Measurements from ENCODE around the gene AMBRA1.

The AMBRA1 gene

DNA sequence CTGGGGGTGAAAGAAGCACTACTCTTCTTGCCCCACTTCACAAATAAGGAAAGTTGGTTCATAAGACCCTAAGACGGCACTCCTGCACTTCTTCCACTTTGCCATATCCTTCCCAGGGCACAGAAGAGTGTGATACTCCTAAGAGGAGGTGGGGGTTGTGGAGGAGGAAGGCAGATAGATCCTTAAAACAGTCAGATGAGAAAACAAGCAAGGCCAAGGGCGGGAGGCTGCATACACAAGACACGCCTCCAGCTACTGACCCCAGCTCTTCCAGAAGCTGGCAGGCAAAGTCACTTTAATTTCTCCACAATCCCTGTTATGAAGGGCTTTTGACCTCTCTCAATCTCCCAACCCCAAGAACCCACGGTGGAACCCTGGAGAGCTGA, 200.6 kb downstream of the AMBRA1 start:
- Histone ChIP-seq H3K27ac (ENCODE audit: low read length) (no peak overlapping the region), H3K9me3 (ENCODE audit: insufficient read depth, low read depth, low read length) (no peaks in the 10 kb centered on the region; the same call in 1 of the 2 replicates), H3K4me1 (ENCODE audit: insufficient read depth, low read length) (peaks cover 9% of the 10 kb centered on the region; the same call in 1 of the 2 replicates), H3K27me3 (ENCODE audit: insufficient read depth, low read length) (peaks cover 57% of the 10 kb centered on the region), H3K4me3 (ENCODE audit: low read length) (peak overlapping the region; percentile 74), H3K9ac (ENCODE audit: low read depth, low read length) (no peak overlapping the region), H3K36me3 (ENCODE audit: insufficient read depth, low read depth, low read length) (peaks cover 16% of the 10 kb centered on the region)

DNA sequence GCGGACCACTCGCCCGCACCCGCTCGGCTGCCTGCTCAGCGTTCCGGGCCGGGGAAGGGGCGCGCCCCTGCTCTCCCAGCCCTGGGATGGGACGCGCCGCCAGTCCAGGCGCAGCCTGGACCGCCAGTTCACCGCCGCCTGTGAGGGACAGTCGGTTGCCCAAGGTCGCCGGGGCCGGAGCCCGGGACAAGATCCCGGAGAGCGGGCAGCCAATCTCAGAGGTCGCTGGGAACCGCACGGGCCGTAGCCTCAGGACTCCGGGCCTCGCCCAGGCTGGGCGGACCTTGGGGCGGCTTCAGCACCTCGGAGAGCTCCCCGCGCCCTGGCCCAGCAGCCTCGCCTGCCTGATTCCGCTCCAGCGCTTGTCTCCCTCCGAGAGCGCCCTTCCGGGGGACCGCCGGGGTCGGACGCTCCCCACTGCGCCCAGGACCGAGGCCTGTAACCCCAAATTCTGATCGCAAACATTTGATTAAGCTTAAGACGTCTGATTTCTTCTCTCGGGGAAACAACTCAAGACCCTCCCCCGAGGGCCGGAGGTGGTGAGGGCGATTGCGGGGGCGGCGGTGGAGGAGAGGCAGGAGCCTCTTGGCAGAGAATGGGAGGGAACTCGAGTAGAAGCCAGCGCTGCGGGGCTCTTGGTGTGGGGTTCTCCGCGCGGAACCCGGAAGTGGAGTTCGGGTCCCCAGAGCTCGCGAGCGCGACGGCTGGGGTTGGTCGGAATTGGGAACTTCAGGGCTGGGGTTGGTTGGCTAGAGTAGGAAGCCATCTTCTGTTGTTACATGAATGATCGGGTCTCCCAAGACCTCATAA, 201.2 kb downstream of the AMBRA1 start:
- Histone ChIP-seq H3K36me3 (ENCODE audit: insufficient read depth, low read depth, low read length) (peaks cover 12% of the 10 kb centered on the region), H3K9ac (ENCODE audit: low read depth, low read length) (no peak overlapping the region), H3K9me3 (ENCODE audit: insufficient read depth, low read depth, low read length) (no peaks in the 10 kb centered on the region; the same call in 1 of the 2 replicates), H3K4me3 (ENCODE audit: low read length) (peak overlapping the region; percentile 74), H3K27ac (ENCODE audit: low read length) (no peak overlapping the region), H3K4me1 (ENCODE audit: insufficient read depth, low read length) (peaks cover 9% of the 10 kb centered on the region; the same call in 1 of the 2 replicates), H3K27me3 (ENCODE audit: insufficient read depth, low read length) (peaks cover 63% of the 10 kb centered on the region)

DNA sequence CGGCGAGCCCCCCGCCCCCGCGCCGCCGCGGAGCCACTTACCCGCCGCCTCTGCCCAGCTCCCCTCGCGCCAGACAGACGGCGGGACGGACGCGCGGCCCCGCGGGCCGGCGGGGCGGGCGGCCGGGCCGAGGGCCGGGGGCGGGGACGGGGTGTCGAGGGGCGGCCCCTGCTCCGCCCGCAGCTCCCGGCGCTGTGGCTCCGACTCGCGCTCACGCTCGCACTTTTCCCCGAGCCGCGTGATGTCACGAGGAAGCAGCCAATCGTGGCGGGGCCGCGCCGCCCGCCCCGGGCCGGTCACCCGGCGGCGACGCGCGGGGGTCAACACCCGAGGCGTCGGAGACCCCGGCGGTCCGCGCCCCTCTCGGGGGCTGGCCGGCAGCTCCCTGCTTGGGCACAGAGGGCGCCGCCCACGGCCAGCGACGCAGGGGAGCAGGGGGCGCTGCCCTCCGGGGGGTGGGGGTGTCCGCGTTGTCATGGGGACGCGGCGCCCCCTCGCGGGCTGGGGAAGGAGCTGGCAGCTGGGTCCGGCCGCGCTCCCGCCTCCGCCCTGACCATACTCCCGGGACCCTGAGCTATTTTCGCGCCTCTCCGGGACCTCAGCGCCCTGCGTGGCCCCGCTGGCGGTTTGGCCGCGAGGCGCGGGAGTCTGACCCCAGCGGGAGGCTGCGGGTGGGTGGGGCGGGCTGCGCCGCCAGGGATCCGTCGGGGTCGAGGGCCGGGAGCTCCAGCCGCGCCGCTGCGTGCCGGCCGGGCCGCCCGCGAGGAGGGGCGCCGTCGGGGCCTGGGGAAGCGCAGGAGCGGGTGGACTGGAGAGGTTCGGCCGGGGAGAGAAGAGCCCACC, 202.0 kb downstream of the AMBRA1 start, which contains the start of gene CHRM4:
Gene CHRM4 (minus strand): TSS at position 199 of the 843 bp plus-strand sequence. CDS start 5,219 bp downstream, outside the sequence.
- Histone ChIP-seq H3K27ac (ENCODE audit: low read length) (no peak within 1 kb of the TSS), H3K36me3 (ENCODE audit: insufficient read depth, low read depth, low read length) (peaks cover 4% of the 10 kb centered on the region; the same call in 1 of the 2 replicates), H3K27me3 (ENCODE audit: insufficient read depth, low read length) (peaks cover 71% of the 10 kb centered on the region), H3K4me1 (ENCODE audit: insufficient read depth, low read length) (peaks cover 9% of the 10 kb centered on the region; the same call in 1 of the 2 replicates), H3K4me3 (ENCODE audit: low read length) (peak within 1 kb of the TSS; percentile 74; the same call in 1 of the 2 replicates), H3K9me3 (ENCODE audit: insufficient read depth, low read depth, low read length) (no peaks in the 10 kb centered on the region; the same call in 1 of the 2 replicates), H3K9ac (ENCODE audit: low read depth, low read length) (no peak within 1 kb of the TSS)

DNA sequence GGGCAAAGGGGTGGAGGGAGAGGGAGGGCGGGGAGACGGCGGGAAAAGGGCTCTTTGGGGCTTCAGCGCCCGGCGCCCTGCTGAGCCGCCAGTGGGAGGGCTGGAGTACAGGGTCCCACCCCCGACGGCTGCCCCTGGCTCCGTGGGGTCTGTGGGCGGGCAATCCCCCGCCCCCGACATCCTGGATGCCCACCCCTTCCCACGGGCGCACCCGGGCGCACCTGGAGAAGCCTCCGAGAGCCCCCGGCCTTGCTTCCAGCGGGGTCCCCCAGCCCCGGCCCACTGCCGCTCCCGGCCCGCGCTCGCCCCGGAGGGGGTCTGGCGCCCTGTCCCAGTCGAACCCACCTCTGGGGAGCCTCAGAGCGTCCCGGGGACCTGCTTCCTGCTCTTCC, 202.6 kb downstream of the AMBRA1 start:
- Histone ChIP-seq H3K9me3 (ENCODE audit: insufficient read depth, low read depth, low read length) (no peaks in the 10 kb centered on the region; the same call in 1 of the 2 replicates), H3K27me3 (ENCODE audit: insufficient read depth, low read length) (peaks cover 77% of the 10 kb centered on the region), H3K4me3 (ENCODE audit: low read length) (peak overlapping the region; percentile 47; the same call in 1 of the 2 replicates), H3K36me3 (ENCODE audit: insufficient read depth, low read depth, low read length) (no peaks in the 10 kb centered on the region), H3K4me1 (ENCODE audit: insufficient read depth, low read length) (peaks cover 9% of the 10 kb centered on the region; the same call in 1 of the 2 replicates), H3K9ac (ENCODE audit: low read depth, low read length) (no peak overlapping the region), H3K27ac (ENCODE audit: low read length) (no peak overlapping the region)

DNA sequence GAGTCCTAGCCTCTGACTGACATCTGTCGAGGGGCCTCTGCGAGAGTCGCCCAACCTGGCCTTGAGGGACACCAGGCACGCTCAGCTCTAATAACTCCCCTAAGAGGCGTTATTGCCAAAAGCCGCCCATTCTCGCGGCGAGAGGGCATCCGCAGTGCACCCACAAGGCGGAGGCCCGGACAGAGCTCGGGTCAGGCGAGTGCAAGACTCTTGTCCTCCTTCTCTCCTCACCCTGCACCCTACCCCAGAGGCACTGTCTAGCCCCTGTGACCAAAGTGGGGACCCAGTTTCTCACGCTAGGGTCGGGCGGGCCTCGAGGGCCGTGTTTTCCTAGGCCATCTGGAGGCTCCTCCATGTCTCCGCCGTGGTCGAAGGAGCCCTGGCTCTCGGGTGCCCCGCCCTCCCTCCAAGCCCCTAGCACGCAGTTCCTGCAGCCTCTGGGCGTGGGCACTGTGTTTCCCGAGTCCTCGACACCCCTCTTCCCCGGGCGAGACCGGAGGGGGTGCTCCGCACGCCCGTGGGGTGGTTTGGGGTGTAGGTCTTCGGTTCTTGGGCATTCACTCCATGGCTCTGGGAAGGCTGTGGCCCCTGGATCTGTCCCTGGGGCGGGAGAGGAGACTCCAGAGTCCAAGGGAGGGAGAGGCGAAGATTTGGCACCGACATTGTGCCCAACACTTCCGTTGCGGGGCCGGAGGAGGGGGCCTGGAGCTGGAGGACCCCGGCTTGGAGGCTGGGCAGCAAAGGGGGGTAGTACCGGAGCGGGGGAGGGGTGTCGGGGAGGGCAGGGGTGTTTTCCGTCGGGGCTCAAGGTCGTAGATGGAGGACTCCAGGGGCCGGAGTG, 203.3 kb downstream of the AMBRA1 start:
- Histone ChIP-seq H3K9ac (ENCODE audit: low read depth, low read length) (no peak overlapping the region), H3K9me3 (ENCODE audit: insufficient read depth, low read depth, low read length) (no peaks in the 10 kb centered on the region; the same call in 1 of the 2 replicates), H3K36me3 (ENCODE audit: insufficient read depth, low read depth, low read length) (no peaks in the 10 kb centered on the region), H3K4me1 (ENCODE audit: insufficient read depth, low read length) (peaks cover 9% of the 10 kb centered on the region; the same call in 1 of the 2 replicates), H3K27me3 (ENCODE audit: insufficient read depth, low read length) (peaks cover 82% of the 10 kb centered on the region), H3K27ac (ENCODE audit: low read length) (no peak overlapping the region), H3K4me3 (ENCODE audit: low read length) (peak overlapping the region; percentile 64)

DNA sequence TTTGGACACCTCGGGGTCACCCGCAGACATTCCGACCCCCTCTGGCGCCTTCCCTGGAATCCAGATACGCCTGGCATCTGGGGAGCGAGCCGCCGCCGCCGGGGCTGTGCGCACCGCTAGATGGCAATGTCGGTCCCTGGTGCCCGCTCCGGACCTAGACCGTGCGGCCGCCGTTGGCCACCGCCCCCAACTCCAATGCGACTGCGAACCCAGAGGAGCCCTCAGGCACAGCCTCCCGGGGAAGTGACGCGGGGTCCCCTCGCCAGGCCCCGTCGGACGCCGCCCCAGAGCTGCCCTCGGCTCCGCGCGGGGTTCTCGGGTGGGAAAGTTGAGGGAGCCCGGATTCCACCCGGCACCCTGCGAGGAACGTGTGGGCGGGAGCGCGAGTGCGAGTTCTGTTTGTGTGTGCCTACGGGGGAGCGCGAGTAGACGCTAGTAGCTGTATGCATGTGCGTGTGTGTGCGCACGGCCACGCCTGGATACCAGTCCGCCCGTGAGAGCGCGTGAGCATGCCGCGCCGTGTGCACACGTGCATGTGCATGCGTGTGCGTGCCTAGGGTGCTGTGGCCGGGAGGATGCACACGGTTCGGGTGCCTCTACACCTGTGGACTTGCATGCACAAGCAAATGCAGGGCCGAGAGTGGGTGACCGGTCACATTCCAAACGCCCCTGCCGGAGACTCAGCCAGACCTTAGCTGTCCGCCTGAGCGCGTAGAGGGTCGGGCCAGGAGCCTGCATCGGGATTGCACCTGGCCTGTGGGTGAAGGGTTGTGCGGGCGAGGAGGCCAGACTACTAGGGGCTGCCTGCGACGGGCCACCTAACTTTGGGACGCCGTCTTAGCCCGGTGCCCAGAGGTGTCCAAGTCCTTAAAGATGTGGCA, 204.1 kb downstream of the AMBRA1 start:
- Histone ChIP-seq H3K9me3 (ENCODE audit: insufficient read depth, low read depth, low read length) (no peaks in the 10 kb centered on the region; the same call in 1 of the 2 replicates), H3K4me1 (ENCODE audit: insufficient read depth, low read length) (peaks cover 9% of the 10 kb centered on the region; the same call in 1 of the 2 replicates), H3K27me3 (ENCODE audit: insufficient read depth, low read length) (peaks cover 82% of the 10 kb centered on the region), H3K4me3 (ENCODE audit: low read length) (peak overlapping the region; percentile 64; the same call in 1 of the 2 replicates), H3K27ac (ENCODE audit: low read length) (no peak overlapping the region), H3K9ac (ENCODE audit: low read depth, low read length) (no peak overlapping the region), H3K36me3 (ENCODE audit: insufficient read depth, low read depth, low read length) (no peaks in the 10 kb centered on the region)

DNA sequence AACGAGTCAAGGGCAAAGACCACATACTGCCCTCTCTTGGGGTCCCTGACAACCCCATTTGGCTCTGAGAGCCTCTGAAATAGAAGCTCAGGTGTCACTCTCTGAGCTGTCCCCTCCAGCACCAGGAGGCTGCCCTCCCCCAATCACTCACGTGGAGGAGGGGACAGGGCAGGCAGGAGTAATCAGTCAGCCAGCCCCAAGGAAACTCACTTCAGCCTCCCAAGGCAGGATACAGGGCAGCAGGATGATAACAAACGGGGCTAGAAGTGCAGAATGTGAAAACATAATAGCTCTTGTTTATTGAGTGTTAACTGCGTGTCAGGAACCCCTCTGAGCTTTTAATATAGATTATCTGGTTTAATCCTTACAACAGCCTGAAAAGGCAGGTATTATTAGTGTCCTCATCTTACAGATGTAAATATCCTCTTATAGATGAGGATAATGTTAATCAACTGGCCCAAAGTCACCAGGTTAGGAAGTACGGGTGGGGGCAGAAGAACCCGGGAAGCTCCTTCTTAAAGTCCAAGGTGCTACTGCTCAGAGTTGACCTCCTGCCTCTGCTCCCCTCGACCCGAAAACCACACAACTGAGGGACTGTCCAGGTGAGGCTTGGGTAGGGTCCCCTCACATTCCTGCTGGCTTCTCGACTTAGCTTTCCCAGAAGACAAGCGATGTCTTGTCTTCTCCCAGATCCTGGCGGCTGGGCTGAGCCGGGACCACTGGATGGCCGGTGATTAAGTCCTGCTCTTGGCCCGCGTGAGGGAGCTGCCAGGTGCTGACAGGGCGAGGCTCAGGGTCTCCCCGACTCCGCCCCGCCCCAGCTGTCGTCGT, 205.0 kb downstream of the AMBRA1 start:
- Histone ChIP-seq H3K4me3 (ENCODE audit: low read length) (peak overlapping the region; percentile 31; the same call in 1 of the 2 replicates), H3K4me1 (ENCODE audit: insufficient read depth, low read length) (peaks cover 9% of the 10 kb centered on the region; the same call in 1 of the 2 replicates), H3K27ac (ENCODE audit: low read length) (no peak overlapping the region), H3K9ac (ENCODE audit: low read depth, low read length) (no peak overlapping the region), H3K9me3 (ENCODE audit: insufficient read depth, low read depth, low read length) (no peaks in the 10 kb centered on the region; the same call in 1 of the 2 replicates), H3K36me3 (ENCODE audit: insufficient read depth, low read depth, low read length) (peaks cover 3% of the 10 kb centered on the region; the same call in 1 of the 2 replicates), H3K27me3 (ENCODE audit: insufficient read depth, low read length) (peaks cover 76% of the 10 kb centered on the region)

DNA sequence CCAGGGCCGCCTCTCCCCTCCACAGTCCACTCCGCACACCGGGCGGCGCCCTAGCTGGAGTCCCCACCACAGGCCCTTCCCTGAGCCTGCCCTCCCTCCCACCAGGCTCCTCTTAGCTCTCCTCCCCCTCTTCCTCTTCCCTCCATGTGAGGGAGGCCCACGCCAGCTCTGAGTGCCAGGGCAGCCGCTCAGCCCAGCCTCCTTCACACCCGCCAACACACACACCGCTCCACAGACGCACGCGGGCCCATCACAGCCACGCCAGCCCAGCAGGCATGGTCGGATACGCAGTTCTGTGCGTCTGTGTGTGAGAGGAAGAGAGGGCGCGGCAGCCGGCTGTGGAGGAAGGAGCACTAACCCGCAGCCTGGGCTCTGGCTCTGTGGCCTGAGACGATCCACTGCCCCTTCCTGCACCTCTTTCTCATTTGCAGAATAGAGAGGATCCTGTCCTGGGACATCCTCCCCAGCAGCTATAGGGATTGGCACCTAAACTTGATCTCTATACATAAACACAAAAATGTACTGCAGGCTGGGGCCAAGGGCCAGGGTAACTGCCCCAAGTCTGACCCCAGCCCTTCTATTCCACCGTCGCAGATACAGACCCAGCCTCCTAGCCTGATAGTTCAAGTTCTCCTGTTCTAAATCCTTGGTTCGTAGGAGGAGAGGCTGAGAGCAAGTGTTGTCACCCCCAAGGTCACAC, 205.8 kb downstream of the AMBRA1 start:
- H3K36me3 ChIP-seq (ENCODE audit: insufficient read depth, low read depth, low read length) = peaks cover 9% of the 10 kb centered on the region
- peaks cover 9% of the 10 kb centered on the region; the same call in 1 of the 2 replicates for H3K4me1 ChIP-seq (ENCODE audit: insufficient read depth, low read length)
- H3K27ac ChIP-seq (ENCODE audit: low read length) = no peak overlapping the region
- no peaks in the 10 kb centered on the region; the same call in 1 of the 2 replicates for H3K9me3 ChIP-seq (ENCODE audit: insufficient read depth, low read depth, low read length)
- H3K4me3 ChIP-seq (ENCODE audit: low read length) = no peak overlapping the region
- no peak overlapping the region for H3K9ac ChIP-seq (ENCODE audit: low read depth, low read length)
- peaks cover 69% of the 10 kb centered on the region for H3K27me3 ChIP-seq (ENCODE audit: insufficient read depth, low read length)

DNA sequence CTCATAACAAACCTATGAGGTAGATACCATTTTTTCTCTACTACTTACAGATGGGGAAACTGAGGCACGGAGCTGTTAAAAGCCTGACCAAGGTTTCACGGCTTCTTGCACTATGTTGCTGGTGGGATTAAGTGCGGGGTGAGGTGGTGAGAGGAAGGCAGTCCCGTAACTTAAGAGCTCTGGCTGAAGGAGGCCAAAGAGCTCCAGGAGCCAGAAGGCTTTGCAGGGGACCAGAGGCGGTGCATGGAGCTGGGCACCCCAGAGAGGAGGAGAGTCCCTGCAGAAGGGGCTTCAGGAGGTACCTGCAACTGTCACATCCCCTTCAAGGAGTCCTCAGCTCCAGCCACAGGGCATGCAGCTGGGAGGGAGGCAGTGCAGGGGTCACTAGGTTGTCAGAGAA, 206.4 kb downstream of the AMBRA1 start:
- peaks cover 12% of the 10 kb centered on the region; the same call in 1 of the 2 replicates for H3K4me1 ChIP-seq (ENCODE audit: insufficient read depth, low read length)
- H3K27ac ChIP-seq (ENCODE audit: low read length) = no peak overlapping the region
- no peak overlapping the region for H3K9ac ChIP-seq (ENCODE audit: low read depth, low read length)
- no peaks in the 10 kb centered on the region; the same call in 1 of the 2 replicates for H3K9me3 ChIP-seq (ENCODE audit: insufficient read depth, low read depth, low read length)
- peaks cover 63% of the 10 kb centered on the region for H3K27me3 ChIP-seq (ENCODE audit: insufficient read depth, low read length)
- no peak overlapping the region for H3K4me3 ChIP-seq (ENCODE audit: low read length)
- H3K36me3 ChIP-seq (ENCODE audit: insufficient read depth, low read depth, low read length) = peaks cover 9% of the 10 kb centered on the region

All from iPS-20b (cell line).